GM23338 (cell line): Measurements from ENCODE around the gene SURF4. TPM values are rescaled to one million over a fixed set of nuclear protein-coding genes. Genes with fewer than 3 reads are reported as not detected.
A peak's percentile ranks its signal among the peaks of the same experiment; 100 is the strongest.

ENCODE experiments used
- ATAC-seq: fragments of 200-7000 bp; cut with Tn5 transposase; 3 replicates; pipeline ENCODE4 v1.9.1; 2020
- DNase-seq: peaks from one replicate; pipeline ENCODE4 v3.0.0-alpha.2; 2015; ENCODE audit warnings: low spot score
- H2AFZ ChIP-seq: fragments of 200-600 bp; sonication (generic); 2 replicates; pipeline ENCODE4 v1.8.0; 2016; ENCODE audit warnings: antibody characterized with exemption, mild to moderate bottlenecking, moderate library complexity
- H3F3A ChIP-seq: fragments of 200-600 bp; sonication (generic); replicated peaks from 2 replicates; pipeline ENCODE4 v1.8.0; 2017; ENCODE audit warnings: antibody characterized with exemption, mixed run types, low read depth
- H3K27ac ChIP-seq: fragments of 200-600 bp; sonication (generic); 2 replicates; pipeline ENCODE4 v1.6.1; 2016; ENCODE audit warnings: low read depth
- H3K27me3 ChIP-seq: fragments of 200-600 bp; sonication (generic); 2 replicates; pipeline ENCODE4 v1.8.0; 2016; ENCODE audit warnings: mild to moderate bottlenecking, mixed run types, moderate library complexity; ENCODE audit not compliant: insufficient read depth
- H3K36me3 ChIP-seq: fragments of 200-600 bp; sonication (generic); 2 replicates; pipeline ENCODE4 v1.8.0; 2016; ENCODE audit warnings: mild to moderate bottlenecking; ENCODE audit not compliant: insufficient read depth
- H3K4me1 ChIP-seq: fragments of 200-600 bp; sonication (generic); 2 replicates; pipeline ENCODE4 v1.8.0; 2016; ENCODE audit warnings: mild to moderate bottlenecking, moderate library complexity; ENCODE audit not compliant: insufficient read depth
- H3K4me2 ChIP-seq: fragments of 200-600 bp; sonication (generic); 2 replicates; pipeline ENCODE4 v1.7.1; 2017; ENCODE audit warnings: mixed run types
- H3K4me3 ChIP-seq: fragments of 200-600 bp; sonication (generic); 2 replicates; pipeline ENCODE4 v1.6.1; 2016; ENCODE audit warnings: mixed run types
- H3K79me2 ChIP-seq: fragments of 200-600 bp; sonication (generic); replicated peaks from 2 replicates; pipeline ENCODE4 v1.8.0; 2017; ENCODE audit warnings: mild to moderate bottlenecking; ENCODE audit not compliant: insufficient read depth
- H3K9me2 ChIP-seq: fragments of 200-600 bp; sonication (generic); 2 replicates; pipeline ENCODE4 v1.8.0; 2017; ENCODE audit not compliant: insufficient read depth
- H4K20me1 ChIP-seq: fragments of 200-600 bp; sonication (generic); replicated peaks from 2 replicates; pipeline ENCODE4 v1.8.0; 2017; ENCODE audit warnings: mild to moderate bottlenecking; ENCODE audit not compliant: insufficient read depth
- H3K27ac Mint-ChIP-seq: 2 replicates; pipeline ENCODE4 v1.8.0; 2020; ENCODE audit warnings: inconsistent platforms, mild to moderate bottlenecking, moderate library complexity, mixed read lengths
- H3K27me3 Mint-ChIP-seq: 3 replicates; pipeline ENCODE4 v1.8.0; 2022; ENCODE audit warnings: low read depth, mild to moderate bottlenecking, moderate library complexity, mixed read lengths, inconsistent platforms; ENCODE audit not compliant: insufficient read depth, poor library complexity
- H3K36me3 Mint-ChIP-seq: 3 replicates; pipeline ENCODE4 v1.8.0; 2021; ENCODE audit warnings: low read depth, mild to moderate bottlenecking, inconsistent platforms, moderate library complexity, mixed read lengths
- H3K4me1 Mint-ChIP-seq: 3 replicates; pipeline ENCODE4 v1.8.0; 2020; ENCODE audit warnings: mild to moderate bottlenecking, inconsistent platforms, mixed read lengths
- H3K4me3 Mint-ChIP-seq: 3 replicates; pipeline ENCODE4 v1.8.0; 2021; ENCODE audit warnings: moderate library complexity, mild to moderate bottlenecking, inconsistent platforms, mixed read lengths
- H3K9me3 Mint-ChIP-seq: 3 replicates; pipeline ENCODE4 v1.8.0; 2020; ENCODE audit warnings: moderate library complexity, mild to moderate bottlenecking, inconsistent platforms, mixed read lengths
- CREB1 ChIP-seq: fragments of 250-450 bp; sonication (Bioruptor Pico); IDR thresholded peaks from 2 replicates; pipeline ENCODE4 v1.5.0; 2020; ENCODE audit warnings: low read depth, mild to moderate bottlenecking, moderate library complexity
- NANOG ChIP-seq: IDR thresholded peaks from 2 replicates; pipeline ENCODE4 v1.6.1; 2016; ENCODE audit warnings: antibody characterized with exemption, borderline replicate concordance
- POLR2AphosphoS5 ChIP-seq: IDR thresholded peaks from 2 replicates; pipeline ENCODE4 v1.6.1; 2016; ENCODE audit warnings: antibody characterized with exemption, low read depth
- ZNF114 ChIP-seq: fragments of 250-450 bp; sonication (Bioruptor Pico); IDR thresholded peaks from 2 replicates; pipeline ENCODE4 v1.5.0; 2020; ENCODE audit warnings: mild to moderate bottlenecking, moderate library complexity
- long read RNA-seq: library from polyadenylated mRNA; unstranded; transcript quantifications from one replicate; pipeline ENCODE4 v2.0.0, GENCODE V29; 2020; ENCODE audit not compliant: unreplicated experiment
- polyA plus RNA-seq: library from polyadenylated mRNA; unstranded; fragments of >200 nt; fragmentation: Nextera tagmentation; extraction: Ambion mirVana; gene quantifications from 2 replicates; pipeline ENCODE4 v1.2.1, GENCODE V29; 2016
- total RNA-seq: library from RNA; depleted of rRNA; stranded (reverse); fragments of >200 nt; shearing (Covaris generic); gene quantifications from 2 replicates; pipeline ENCODE4 v1.2.3, GENCODE V29; 2014; rRNA removed
- TF ChIP-seq, protein P1 (sequence below): fragments of 250-450 bp; sonication (Bioruptor Pico); IDR thresholded peaks from 2 replicates; pipeline ENCODE4 v1.5.0; 2020; ENCODE audit warnings: mild to moderate bottlenecking, moderate library complexity

SURF4 gene
- total RNA-seq, result 242 and 261 TPM in 2 replicates
- polyA plus RNA-seq, result 66.3 and 67.7 TPM in 2 replicates
- long read RNA-seq, transcript SURF4-202 (6 exons, 2,984 nt), result major isoform, 80 of 94 reads
- long read RNA-seq, partial matches to known transcripts, result 1 of 94 reads
- long read RNA-seq, other reads (novel, unspliced or antisense), result 12 of 94 reads

DNA sequence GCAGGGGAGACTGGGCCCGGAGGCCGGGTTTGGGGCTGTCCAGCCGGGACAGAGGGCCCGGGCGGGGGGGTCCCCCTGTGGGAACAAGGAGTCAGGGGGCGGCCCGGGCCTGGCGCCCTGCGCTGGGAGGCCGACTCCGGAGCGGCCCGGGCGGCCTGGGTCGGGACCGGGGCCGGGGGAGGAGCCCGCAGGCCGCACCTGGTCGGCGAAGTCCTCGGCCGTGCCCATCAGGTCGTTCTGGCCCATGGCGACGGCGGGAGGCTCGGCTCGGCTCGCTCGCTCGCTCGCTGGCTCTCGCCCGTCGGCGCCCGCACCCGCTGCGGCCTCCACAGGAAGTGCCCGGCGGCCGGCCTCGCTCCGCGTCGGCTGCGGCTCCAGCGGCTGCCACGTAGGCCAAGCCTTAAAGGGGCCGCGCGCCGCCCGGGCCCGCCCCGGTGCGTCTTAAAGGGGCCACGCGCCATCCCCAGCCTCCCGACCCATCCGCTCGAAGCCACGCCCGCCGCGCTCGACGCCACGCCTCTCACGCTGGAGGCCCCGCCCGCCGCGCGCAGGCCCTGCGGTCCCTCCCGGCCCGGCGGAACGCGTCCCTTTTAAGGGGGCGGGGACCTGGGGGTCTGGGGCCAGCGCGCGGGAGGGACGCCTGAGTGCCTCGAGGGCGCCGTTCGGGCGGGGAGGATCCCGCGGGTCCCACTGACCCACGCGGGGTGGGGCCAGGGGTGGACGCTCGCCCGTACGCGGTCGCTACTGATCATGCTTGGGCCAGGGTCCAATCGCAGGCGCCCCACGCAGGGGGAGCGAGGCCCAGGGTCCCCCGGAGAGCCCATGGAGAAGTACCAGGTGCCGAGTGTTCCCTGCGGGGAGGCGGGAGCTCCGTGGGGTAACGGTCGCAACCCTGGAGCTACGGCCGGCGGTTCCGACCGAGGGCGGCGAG is at the start of gene SURF4, which contains the start of gene STKLD1:
Gene SURF4, minus strand, starts transcription at position 337 of the 931 bp plus-strand sequence. Its CDS starts 91 bp downstream, at position 246.
Gene STKLD1, plus strand, starts transcription at position 643 of the 931 bp plus-strand sequence. Its CDS starts 108 bp downstream, at position 751.
- Histone ChIP-seq H4K20me1 (peaks cover 38% of the 10 kb centered on the region), H3K4me3 (peak within 1 kb of the TSS; percentile 98), H3K4me1 (peaks cover 10% of the 10 kb centered on the region; the same call in 1 of the 2 replicates), H3K9me2 (no peaks in the 10 kb centered on the region), H3F3A (no peaks in the 10 kb centered on the region), H3K4me2 (peak within 1 kb of the TSS; percentile 90), H3K36me3 (peaks cover 7% of the 10 kb centered on the region; the same call in 1 of the 2 replicates), H2AFZ (peak within 1 kb of the TSS; percentile 72; the same call in 1 of the 2 replicates), H3K27me3 (peaks cover 13% of the 10 kb centered on the region), H3K79me2 (peaks cover 45% of the 10 kb centered on the region), H3K27ac (no peak within 1 kb of the TSS; the same call in 1 of the 2 replicates)
- peaks cover 23% of the 10 kb centered on the region for H3K36me3 Mint-ChIP-seq
- peak; percentile 70 for TF ChIP-seq POLR2AphosphoS5
- no peak for TF ChIP-seq ZNF114 (CRISPR knock-in tag)
- peak; percentile 81 for TF ChIP-seq CREB1 (CRISPR knock-in tag)
- TF ChIP-seq, protein P1, sequence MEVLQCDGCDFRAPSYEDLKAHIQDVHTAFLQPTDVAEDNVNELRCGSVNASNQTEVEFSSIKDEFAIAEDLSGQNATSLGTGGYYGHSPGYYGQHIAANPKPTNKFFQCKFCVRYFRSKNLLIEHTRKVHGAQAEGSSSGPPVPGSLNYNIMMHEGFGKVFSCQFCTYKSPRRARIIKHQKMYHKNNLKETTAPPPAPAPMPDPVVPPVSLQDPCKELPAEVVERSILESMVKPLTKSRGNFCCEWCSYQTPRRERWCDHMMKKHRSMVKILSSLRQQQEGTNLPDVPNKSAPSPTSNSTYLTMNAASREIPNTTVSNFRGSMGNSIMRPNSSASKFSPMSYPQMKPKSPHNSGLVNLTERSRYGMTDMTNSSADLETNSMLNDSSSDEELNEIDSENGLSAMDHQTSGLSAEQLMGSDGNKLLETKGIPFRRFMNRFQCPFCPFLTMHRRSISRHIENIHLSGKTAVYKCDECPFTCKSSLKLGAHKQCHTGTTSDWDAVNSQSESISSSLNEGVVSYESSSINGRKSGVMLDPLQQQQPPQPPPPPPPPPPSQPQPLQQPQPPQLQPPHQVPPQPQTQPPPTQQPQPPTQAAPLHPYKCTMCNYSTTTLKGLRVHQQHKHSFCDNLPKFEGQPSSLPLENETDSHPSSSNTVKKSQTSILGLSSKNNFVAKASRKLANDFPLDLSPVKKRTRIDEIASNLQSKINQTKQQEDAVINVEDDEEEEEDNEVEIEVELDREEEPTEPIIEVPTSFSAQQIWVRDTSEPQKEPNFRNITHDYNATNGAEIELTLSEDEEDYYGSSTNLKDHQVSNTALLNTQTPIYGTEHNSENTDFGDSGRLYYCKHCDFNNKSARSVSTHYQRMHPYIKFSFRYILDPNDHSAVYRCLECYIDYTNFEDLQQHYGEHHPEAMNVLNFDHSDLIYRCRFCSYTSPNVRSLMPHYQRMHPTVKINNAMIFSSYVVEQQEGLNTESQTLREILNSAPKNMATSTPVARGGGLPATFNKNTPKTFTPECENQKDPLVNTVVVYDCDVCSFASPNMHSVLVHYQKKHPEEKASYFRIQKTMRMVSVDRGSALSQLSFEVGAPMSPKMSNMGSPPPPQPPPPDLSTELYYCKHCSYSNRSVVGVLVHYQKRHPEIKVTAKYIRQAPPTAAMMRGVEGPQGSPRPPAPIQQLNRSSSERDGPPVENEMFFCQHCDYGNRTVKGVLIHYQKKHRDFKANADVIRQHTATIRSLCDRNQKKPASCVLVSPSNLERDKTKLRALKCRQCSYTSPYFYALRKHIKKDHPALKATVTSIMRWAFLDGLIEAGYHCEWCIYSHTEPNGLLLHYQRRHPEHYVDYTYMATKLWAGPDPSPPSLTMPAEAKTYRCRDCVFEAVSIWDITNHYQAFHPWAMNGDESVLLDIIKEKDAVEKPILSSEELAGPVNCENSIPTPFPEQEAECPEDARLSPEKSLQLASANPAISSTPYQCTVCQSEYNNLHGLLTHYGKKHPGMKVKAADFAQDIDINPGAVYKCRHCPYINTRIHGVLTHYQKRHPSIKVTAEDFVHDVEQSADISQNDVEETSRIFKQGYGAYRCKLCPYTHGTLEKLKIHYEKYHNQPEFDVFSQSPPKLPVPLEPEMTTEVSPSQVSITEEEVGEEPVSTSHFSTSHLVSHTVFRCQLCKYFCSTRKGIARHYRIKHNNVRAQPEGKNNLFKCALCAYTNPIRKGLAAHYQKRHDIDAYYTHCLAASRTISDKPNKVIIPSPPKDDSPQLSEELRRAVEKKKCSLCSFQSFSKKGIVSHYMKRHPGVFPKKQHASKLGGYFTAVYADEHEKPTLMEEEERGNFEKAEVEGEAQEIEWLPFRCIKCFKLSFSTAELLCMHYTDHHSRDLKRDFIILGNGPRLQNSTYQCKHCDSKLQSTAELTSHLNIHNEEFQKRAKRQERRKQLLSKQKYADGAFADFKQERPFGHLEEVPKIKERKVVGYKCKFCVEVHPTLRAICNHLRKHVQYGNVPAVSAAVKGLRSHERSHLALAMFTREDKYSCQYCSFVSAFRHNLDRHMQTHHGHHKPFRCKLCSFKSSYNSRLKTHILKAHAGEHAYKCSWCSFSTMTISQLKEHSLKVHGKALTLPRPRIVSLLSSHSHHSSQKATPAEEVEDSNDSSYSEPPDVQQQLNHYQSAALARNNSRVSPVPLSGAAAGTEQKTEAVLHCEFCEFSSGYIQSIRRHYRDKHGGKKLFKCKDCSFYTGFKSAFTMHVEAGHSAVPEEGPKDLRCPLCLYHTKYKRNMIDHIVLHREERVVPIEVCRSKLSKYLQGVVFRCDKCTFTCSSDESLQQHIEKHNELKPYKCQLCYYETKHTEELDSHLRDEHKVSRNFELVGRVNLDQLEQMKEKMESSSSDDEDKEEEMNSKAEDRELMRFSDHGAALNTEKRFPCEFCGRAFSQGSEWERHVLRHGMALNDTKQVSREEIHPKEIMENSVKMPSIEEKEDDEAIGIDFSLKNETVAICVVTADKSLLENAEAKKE (CRISPR knock-in tag), result no peak
- TF ChIP-seq NANOG, result no peak
- H3K27ac Mint-ChIP-seq, result peak within 1 kb of the TSS; percentile 91
- H3K27me3 Mint-ChIP-seq, result peaks cover 29% of the 10 kb centered on the region
- H3K4me1 Mint-ChIP-seq, result peaks cover 14% of the 10 kb centered on the region
- peak; percentile 90 for ATAC-seq
- DNase-seq, result peak; percentile 98
- H3K4me3 Mint-ChIP-seq, result peak within 1 kb of the TSS; percentile 98
- peaks cover 14% of the 10 kb centered on the region; the same call in 2 of the 3 replicates for H3K9me3 Mint-ChIP-seq
